Renal cortex interstitium (tissue), 11 donors: ENCODE results near the gene MRAP. TPM values are rescaled to one million over a fixed set of nuclear protein-coding genes. Genes with fewer than 3 reads are reported as not detected.

ENCODE experiments used
- DNase-seq, 11 donors: peaks; one replicate each; pipeline ENCODE4 v3.0.0-alpha.2; 2013; ENCODE audit warnings: low read depth in 9 of 11, low spot score in 4 of 11; ENCODE audit errors: extremely low read depth in 1 of 11
- polyA plus RNA-seq, 3 donors: library from polyadenylated mRNA; unstranded; fragments of 120-200 nt; gene quantifications; one replicate each; pipeline ENCODE4 v1.2.1, GENCODE V29; 2013; ENCODE audit not compliant: insufficient read length in 3 of 3

The MRAP gene
- polyA plus RNA-seq, 3 donors: not detected

- no peak for DNase-seq
Observed at GRCh38 chr21:32316361-32317215, 17.9 kb downstream of the MRAP start.

GRCh38 chr21:32317726-32318125 is 19.1 kb downstream of the MRAP start:
- no peak for DNase-seq

DNA sequence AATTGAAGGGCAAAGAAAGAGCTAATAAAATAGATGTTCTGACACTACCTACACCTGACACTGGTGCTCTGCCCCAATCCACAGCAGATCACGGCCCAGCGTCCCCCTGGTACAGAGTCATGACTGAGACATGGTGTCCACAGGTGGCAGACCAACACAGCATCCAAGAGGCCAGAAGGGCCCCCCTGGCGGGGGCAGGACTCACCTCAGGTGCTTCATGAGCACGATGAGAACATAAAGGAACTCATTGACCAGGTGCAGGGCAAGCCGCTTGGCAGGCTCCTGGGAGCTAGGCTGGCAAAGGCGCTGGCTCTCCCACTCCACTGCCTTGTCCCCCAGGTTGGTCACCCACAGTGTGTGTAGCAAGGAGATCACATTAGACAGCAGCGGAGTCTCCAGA is 20.4 kb downstream of the MRAP start:
- DNase-seq: no peak

DNA sequence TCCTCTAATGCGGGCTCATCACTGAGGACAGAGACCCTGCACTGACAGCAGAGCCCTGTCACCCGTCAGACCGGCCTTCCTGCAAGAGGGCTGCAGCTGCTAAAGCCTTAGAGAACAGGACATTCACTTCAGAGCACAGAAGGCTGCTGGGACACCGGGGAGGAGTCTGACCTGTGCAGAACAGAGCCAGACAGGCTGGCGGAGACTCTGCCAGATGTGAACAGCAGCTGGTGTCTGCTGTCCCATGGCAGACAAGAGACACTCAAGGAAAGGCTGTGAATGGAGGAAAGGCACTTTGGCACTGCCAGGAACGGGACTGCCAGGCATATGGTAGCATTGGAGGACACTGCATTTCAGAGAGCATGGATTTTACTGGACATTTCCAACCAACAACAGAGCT is 21.4 kb downstream of the MRAP start:
- DNase-seq: peak in 1 of 11 donors; percentile 10

DNA sequence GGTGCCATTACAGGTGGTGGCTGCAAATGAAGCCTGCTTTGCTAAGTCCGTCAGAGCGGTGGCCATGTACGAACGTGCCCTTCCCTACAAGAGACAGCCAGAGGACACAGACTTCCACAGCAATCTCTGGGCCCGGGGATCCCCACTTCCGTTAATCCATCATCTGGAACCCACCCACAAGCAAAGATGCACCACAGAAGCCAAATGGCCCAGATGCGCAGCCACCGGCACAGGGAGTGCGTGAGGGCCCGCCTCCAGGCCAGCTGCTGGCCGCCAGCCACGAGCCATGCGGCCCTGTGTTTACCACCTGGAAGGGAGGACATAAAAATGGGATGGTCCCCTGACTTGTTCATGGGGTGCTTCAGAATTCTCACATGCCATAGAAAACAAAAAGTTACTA is 22.1 kb downstream of the MRAP start:
- DNase-seq: no peak

GRCh38 chr21:32321480-32321879 is 22.8 kb downstream of the MRAP start:
- DNase-seq: no peak

DNA sequence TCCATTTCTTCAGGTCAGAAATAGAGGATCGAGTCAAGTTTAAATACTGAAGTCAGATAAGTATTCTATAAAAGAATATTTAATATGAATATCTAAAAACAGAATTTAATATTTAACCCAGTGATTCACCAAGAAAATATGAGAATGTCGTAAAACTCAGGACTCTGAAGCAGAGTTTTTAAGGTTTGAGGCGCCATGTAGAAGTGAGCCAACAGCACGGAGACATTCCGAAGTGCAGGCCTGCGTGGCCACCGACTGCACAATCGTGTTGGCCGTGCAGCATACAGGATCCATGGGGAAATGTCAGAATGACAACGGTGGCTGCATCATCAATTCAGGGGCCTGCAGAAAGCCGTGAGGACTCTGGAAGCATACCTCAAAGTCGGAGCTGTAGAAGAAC is 23.4 kb downstream of the MRAP start:
- DNase-seq: no peak

DNA sequence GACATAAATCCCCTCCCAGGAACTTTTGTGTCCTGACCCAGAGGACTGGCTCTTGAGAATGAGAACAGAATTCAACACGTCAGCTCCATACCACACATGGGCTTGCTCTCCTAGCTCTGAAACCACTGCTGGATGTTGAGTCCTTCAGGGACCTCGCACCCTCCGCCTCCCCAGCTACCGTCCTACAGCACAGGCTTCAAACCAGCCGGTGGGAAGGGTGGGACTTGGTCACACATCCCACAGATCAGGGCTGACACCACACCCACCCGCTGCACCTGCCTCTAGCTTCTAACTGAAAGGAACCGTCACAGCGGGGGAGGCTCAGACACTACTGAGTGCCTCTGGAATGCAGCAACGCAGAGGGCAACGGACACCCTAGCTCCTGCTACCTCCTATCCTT is 24.0 kb downstream of the MRAP start:
- no peak for DNase-seq

- DNase-seq: no peak
Observed at GRCh38 chr21:32325706-32326105, 27.1 kb downstream of the MRAP start.

DNA sequence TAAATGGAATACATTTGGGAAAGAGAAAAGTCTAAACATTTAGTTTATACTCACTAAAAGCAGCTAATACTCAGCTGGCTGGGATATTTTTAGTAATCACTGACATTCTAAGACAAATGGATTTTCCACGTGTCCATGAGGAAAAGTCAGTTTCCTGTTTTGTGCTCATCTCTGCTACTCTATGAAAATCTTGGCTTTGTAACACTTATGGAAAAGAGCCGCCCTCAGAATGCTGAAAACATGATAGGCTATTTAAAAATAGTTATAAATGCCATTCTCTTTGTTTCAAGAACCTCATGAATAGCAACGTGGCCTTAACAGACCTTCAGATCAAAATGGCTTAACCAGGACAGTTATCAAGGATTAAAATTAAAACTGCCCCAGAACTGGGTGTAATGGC is 29.9 kb downstream of the MRAP start:
- DNase-seq: peak in 5 of 11 donors; percentile 23 to 49 (median 31)

DNA sequence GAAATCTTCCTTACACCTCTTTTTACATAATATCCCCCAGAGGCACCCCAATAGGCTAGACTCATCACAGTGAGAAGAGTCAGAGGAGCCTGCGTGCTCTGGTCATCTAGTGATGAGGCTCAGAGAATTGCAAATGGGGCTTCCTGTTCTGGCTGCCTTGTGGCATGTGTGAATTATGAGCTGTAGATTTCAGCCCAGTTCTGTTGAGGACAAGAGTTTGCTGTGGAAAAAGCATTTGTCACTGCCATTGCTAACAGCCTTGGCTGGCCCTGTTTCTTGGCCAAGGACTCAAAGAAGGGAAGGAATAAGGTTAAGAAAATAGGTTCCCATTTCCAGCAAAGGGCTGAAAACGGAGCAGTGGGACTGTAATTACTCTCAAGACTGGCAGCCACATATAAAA is 30.7 kb downstream of the MRAP start:
- peak; percentile 33 to 79 (median 55) for DNase-seq

DNA sequence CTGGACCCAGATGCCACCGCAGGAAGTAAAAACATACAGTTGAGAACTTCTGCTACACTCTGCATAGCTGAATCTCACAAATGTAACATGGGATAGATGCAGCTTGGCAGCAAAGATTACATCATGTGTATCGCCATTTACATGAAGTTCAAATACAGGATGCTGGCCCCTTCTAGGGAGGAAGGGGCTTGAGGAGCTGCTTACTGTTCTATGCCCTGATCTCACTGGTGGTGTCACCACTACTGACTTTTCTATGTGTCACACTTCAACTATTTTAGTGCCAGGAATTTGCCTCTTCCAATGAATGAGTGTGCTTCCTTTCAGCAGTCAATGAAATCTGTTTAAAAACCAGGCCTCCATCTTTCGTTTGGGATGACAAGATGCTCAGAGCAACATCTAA is 31.1 kb downstream of the MRAP start:
- DNase-seq: peak in 1 of 11 donors; percentile 8

- DNase-seq: no peak
Observed at GRCh38 chr21:32330784-32331311, 32.2 kb downstream of the MRAP start.

GRCh38 chr21:32331444-32332305 is 33.0 kb downstream of the MRAP start:
- DNase-seq: no peak

GRCh38 chr21:32332463-32332951 is 33.9 kb downstream of the MRAP start:
- DNase-seq: no peak

GRCh38 chr21:32333953-32334673 is 35.5 kb downstream of the MRAP start:
- DNase-seq: no peak

DNA sequence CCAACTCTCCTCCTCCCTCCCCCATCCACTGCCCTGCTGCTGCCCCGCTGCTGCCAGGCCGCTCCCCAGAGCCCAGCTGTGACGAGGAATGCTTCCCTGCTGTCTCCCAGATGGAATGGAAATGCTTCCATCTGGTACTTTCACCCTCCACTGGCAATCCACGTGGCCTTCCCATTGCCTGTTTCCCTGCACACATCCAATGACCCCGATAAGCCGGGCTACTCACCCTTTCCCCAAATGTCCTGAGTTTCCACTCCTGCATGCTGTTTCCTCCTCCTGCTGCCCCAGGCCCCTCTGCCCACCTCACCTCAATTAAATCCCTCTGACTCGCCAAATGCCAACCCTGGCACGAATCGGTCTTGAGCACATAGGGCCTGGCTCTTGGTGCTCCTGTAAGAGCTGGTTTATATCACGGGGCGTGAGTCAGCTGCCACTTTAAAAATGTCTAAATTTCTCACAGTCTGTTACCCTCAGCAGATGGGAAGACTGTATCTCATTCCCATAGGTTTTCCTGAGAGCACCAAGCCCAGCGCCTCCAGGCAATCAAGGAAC is 36.4 kb downstream of the MRAP start:
- no peak for DNase-seq

GRCh38 chr21:32335601-32336575 is 37.2 kb downstream of the MRAP start:
- DNase-seq: no peak
